GM18868 (cell line): ENCODE data around the gene TMPO.
"Not testable (repeated sequence)": the region's sequence is repeated elsewhere in the genome, so short reads cannot be mapped to it uniquely, and the experiment has no call there.

ENCODE experiments used
- ATAC-seq: cut with Tn5 transposase; IDR thresholded peaks from one replicate; pipeline ENCODE4 v1.9.1; 2021; ENCODE audit warnings: mild to moderate bottlenecking, moderate library complexity; ENCODE audit not compliant: unreplicated experiment

TMPO gene

DNA sequence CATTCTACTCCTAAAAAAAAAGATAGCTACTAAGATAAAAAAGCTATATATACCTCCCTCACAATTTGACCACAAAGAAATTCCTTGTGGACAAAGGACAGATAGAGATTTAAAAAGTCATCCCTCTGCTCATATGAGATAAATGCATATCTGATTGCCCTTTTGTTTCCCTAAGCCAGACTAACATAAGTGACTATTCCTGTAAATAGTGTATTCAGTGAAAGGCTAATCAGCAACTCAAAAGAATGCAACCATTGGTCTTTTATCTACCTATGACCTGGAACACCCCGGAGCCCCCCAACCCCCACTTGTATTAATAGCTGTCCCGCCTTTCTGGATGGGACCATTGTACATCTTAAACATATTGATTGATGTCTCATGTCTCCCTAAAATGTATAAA lies 6.3 kb upstream of the TMPO start:
- ATAC-seq = no peak

DNA sequence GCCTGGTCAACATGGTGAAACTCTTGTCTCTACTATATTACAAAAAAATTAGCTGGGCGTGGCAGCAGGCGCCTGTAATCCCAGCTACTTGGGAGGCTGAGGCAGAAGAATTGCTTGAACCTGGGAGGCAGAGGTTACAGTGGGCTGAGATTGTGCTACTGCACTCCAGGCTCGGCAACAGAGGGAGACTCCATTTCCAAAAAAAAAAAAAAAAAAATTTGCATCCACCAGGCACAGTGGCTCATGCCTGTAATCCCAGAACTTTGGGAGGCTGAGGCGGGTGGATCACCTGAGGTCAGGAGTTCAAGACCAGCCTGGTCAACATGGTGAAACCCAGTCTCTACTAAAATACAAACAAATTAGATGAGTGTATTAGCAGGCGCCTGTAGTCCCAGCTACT lies 3.6 kb upstream of the TMPO start:
- not testable (repeated sequence) for ATAC-seq

GRCh38 chr12:98513379-98514322 lies 1.7 kb upstream of the TMPO start:
- no peak for ATAC-seq

DNA sequence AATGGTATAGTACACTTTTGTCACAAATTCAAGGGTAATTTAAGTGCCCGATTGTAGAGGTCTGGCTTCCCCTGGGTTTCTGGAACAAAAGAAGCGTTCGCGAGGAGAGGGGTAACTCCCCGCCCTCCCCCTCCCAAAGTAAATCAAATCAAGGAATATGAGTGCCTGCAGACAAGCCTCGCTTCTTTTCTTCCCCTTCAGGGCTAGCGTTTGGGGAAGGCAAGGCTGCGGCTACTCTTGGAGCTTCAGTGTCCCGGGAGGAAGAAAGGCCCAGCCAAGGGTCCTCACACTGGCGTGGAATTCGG lies 456 bp upstream of the TMPO start:
- ATAC-seq = no peak

- ATAC-seq = peak; percentile 62
These were observed 902 bp downstream of the TMPO start for GRCh38 chr12:98516111-98516873.

- no peak for ATAC-seq
These were observed 4.0 kb downstream of the TMPO start for GRCh38 chr12:98519257-98519907.

DNA sequence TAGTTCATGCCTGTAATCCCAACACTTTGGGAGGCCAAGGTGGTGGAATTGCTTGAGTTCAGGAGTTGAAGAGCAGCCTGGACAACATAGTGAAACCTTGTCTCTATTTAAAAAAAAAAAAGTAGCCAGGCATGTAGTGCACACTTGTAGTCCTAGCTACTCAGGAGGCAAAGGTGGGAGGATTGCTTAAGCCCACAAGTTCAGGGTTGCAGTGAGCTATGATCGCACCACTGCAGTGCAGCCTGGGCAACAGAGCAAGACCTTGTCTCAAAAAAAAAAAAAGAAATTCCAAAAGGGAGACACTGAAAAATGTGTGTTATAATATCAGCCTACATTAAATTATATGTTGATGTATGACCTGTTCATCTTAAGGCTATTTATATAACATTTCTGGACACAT lies 14.7 kb downstream of the TMPO start:
- ATAC-seq = no peak

DNA sequence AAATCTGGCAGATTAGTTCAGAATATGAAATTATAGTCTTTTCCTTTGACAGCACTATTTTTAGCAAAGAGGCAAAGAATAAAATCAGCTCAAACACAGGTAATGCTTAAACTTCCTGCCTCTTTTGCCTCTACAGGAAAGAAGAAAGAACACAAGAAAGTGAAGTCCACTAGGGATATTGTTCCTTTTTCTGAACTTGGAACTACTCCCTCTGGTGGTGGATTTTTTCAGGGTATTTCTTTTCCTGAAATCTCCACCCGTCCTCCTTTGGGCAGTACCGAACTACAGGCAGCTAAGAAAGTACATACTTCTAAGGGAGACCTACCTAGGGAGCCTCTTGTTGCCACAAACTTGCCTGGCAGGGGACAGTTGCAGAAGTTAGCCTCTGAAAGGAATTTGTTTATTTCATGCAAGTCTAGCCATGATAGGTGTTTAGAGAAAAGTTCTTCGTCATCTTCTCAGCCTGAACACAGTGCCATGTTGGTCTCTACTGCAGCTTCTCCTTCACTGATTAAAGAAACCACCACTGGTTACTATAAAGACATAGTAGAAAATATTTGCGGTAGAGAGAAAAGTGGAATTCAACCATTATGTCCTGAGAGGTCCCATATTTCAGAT lies 17.4 kb downstream of the TMPO start:
- ATAC-seq = peak; percentile 53

DNA sequence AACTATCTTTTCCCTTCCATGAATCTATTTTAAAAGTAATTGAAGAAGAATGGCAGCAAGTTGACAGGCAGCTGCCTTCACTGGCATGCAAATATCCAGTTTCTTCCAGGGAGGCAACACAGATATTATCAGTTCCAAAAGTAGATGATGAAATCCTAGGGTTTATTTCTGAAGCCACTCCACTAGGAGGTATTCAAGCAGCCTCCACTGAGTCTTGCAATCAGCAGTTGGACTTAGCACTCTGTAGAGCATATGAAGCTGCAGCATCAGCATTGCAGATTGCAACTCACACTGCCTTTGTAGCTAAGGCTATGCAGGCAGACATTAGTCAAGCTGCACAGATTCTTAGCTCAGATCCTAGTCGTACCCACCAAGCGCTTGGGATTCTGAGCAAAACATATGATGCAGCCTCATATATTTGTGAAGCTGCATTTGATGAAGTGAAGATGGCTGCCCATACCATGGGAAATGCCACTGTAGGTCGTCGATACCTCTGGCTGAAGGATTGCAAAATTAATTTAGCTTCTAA lies 18.4 kb downstream of the TMPO start:
- no peak for ATAC-seq

DNA sequence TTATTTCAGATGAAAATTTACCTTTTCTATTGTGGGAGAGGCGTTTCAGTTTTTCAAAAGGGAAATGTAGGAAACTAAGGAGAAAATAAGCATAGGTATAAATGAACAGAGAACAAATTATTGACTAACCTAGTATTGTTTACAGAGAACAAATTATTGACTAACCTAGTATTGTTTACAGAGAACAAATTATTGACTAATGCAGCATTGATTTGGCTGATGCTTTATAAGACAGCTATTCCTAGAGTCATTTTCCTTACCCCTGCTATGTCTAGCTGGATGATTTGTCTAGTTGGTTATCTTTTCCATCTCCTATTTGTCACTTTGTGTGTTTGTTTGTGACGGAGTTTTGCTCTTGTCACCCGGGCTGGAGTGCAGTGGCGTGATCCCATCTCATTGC lies 22.6 kb downstream of the TMPO start:
- ATAC-seq = no peak

DNA sequence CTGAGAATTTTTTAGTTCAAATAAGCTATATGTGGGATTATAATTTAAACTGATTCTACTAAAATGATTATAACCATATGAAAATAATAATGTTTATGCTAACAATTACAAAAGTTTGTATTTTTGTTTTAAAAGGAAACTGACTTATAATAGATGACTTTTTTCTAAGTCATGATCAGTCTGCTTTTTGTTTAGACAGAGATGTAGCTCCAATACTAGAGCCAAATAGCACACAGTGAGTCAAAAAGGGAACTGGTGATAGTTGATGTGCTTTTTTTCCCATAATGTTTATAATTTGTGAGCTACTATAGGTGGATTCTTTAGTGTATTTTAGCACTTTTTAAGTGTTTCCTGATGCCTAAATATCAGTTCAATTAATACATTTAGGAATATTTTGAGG lies 28.3 kb downstream of the TMPO start:
- no peak for ATAC-seq

DNA sequence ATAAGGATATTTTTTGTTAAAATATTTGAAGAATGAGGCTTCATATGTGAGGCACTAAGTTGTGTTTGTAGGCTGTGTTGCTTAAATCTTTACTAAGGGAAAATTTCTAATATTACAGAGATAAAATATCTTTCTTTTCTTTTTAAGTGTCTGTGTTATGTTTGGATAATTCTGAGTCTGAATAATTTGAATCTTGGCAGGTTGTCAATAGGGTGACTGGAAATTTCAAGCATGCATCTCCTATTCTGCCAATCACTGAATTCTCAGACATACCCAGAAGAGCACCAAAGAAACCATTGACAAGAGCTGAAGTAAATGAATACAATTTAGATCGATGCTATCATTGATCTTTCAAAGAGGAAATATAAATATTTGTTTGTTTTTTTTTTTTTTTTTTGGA lies 29.4 kb downstream of the TMPO start:
- no peak for ATAC-seq

GRCh38 chr12:98549371-98550110 lies 34.2 kb downstream of the TMPO start:
- ATAC-seq = no peak

DNA sequence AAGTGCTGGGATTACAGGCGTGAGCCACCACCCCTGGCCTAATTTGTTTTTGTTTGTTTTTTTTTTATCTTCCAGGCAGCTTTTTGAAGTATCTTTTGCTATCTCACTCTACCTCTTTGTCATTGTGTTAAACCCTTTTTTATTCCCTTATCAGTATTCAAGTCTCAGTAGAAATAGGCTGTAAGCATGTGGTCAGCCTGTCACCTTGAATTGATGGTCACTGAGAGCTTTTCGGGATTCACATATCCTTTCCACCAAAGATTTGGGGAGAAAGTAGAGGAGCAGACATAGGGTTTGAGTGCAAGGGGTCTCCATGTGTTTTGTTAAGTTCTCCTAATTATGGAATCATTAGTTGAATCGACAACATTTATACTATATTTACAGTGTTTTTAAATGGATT lies 36.4 kb downstream of the TMPO start:
- ATAC-seq = no peak

DNA sequence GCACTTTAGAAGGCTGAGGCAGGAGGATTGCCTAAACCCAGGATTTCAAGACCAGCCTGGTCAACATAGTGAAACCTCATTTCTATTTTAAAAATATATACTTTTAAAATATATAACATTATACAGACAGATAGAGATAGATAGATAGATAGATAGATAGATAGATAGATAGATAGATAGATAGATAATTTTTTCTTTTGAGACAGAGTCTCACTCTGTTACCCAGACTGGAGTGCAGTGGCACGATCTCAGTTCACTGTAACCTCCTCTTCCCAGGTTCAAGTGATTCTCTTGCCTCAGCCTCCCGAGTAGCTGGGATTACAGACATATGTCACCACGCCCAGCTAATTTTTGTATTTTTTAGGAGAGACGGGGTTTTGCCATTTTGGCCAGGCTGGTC lies 42.7 kb downstream of the TMPO start:
- not testable (repeated sequence) for ATAC-seq

GRCh38 chr12:98559666-98560065 lies 44.3 kb downstream of the TMPO start:
- no peak for ATAC-seq

- ATAC-seq = no peak
These were observed 46.5 kb downstream of the TMPO start for GRCh38 chr12:98561846-98562245.

DNA sequence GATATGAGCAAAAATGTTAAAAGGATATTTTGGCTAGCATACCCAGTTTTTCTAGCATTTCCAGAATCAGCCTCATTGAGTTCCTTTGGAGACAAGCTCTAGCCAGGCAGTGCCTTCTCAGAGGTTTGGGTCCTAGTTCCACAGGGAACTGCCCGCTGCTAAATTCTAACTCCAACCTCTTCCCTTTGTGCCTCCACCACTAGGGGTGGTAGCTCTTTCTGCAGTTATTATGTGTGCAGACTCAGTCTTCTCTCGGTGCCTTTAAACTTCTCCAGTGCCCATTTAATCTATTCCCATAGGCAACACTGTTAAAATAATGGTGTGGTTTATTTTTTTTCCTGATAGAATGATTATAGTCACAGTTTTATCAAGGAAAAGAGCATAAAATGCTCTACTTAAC lies 56.6 kb downstream of the TMPO start:
- ATAC-seq = no peak

- ATAC-seq = no peak
These were observed 58.7 kb downstream of the TMPO start for GRCh38 chr12:98574110-98574509.

GRCh38 chr12:98575013-98575412 lies 59.6 kb downstream of the TMPO start:
- ATAC-seq = no peak
